DMS53 treated with DMSO at 0.1 percent for 48 hours (cell line): ENCODE results near the gene OAS2.

ENCODE experiments used
- DNase-seq: peaks from one replicate; lab custom pipeline; 2025; ENCODE audit not compliant: unreplicated experiment; lab: John Stamatoyannopoulos, UW

The OAS2 gene

GRCh38 chr12:113057565-113058485 is 79.5 kb downstream of the OAS2 start:
- DNase-seq: no peak

- no peak for DNase-seq
Measured at GRCh38 chr12:113058553-113058952, 80.2 kb downstream of the OAS2 start.

- no peak for DNase-seq
Measured at GRCh38 chr12:113059071-113059595, 80.8 kb downstream of the OAS2 start.

- DNase-seq: no peak
Measured at GRCh38 chr12:113060336-113060960, 82.1 kb downstream of the OAS2 start.

- DNase-seq: no peak
Measured at GRCh38 chr12:113061061-113061694, 82.9 kb downstream of the OAS2 start.
